Endometrium (tissue), 2 donors: ENCODE measurements around the gene PIRT.

Experiments
- FAIRE-seq: peaks from 2 replicates; lab custom pipeline; 2012; peaks lifted over from hg19 to GRCh38; lab: Jason Lieb, UNC
- donor health status: control.
- donor health status: control.

Gene PIRT

DNA sequence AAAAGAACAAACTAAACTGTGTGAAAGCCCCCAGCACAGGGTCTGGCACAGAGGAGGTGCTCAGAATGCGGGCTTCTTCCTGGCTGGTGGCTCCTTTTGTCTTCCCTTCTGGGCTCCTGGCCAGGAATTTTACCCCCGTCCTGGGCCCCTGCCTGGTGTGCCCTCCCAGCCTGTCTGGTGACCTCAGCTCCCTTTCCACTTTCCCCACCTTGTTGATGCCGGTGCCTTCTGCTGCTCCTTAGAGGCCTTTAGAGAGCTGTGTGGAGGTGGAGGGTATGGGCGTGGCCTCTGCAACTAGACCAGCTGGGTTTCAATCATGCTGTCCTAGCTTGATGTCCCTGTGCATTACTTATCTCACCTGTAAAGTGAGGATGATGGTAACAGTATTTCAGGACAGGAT, 16.8 kb downstream of the PIRT start:
- no peak for FAIRE-seq

DNA sequence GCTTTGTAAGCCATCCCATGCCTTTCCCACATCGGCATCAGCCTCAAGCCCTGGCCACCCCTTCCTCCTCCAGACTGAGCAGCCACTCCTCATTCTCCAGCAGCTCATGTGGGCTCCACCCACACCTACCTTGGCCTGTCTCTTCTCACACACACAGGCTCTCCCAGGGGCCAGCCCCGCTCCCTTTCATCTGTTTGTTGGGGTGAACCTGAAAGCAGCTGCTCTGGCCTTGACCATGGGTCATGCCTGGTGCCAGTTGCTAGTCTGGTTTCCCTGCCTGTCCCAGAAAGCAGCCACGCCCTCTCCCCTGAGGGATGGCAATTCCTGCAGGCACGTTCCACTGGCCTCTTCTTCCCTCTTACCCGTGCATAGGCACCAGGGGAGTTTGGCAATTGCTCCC, 22.6 kb downstream of the PIRT start:
- no peak for FAIRE-seq

DNA sequence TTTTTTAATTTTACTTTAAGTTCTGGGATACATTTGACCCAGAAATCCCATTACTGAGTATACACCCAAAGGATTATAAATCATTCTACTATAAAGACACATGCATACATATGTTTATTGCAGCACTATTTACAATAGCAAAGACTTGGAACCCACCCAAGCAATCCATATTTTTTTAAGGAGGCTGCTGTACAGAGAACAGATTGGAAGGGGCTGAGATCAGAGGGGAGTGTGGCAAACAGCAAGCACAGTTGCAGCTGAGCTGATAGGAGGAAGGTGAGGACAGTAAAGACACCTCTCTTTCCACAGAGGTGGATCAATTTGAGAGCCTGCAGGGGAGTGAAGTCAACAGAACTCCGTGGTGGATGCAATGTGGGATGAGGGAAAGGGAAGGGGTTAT, 23.8 kb downstream of the PIRT start:
- FAIRE-seq = no peak

DNA sequence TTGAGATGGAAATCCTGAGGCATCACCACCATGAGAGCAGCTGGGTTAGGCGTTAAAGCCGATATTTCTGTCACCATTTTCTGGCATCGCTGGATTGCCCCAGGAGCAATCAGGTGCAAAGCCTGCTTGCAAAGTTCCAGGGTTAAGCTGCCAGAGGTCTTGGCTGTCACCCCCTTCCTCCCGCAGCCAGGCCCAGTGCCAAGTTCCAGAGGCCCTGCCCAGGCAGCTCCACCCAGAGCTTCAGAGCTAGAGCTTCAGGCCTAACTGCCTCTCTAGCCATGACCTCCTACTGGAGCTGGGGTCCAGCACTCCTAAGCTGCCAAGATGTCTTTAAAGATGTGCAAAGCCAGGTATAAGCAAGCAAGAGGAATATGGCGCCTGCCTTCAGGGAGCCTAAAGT, 25.2 kb downstream of the PIRT start:
- no peak for FAIRE-seq

DNA sequence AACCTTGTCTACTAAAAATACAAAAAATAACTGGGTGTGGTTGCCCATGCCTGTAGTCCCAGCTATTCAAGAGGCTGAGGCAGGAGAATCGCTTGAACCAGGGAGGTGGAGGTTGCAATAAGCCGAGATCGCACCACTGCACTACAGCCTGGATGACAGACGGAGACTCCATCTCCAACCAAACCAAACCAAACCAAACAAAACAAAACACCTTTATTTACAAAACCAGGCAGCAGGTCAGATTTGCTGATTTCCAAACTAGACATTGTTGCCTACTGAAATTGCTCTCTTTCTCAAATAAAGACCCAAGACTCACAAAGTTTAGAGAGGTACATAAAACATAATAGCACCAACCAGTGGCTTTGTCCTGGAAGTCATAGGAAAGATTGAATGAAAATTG, 28.3 kb downstream of the PIRT start:
- FAIRE-seq = no peak

GRCh38 chr17:10807704-10808128, 30.2 kb downstream of the PIRT start:
- no peak for FAIRE-seq

- FAIRE-seq = no peak
These were observed 31.2 kb downstream of the PIRT start for GRCh38 chr17:10806545-10807262.

- no peak for FAIRE-seq
These were observed 32.0 kb downstream of the PIRT start for GRCh38 chr17:10805911-10806310.

DNA sequence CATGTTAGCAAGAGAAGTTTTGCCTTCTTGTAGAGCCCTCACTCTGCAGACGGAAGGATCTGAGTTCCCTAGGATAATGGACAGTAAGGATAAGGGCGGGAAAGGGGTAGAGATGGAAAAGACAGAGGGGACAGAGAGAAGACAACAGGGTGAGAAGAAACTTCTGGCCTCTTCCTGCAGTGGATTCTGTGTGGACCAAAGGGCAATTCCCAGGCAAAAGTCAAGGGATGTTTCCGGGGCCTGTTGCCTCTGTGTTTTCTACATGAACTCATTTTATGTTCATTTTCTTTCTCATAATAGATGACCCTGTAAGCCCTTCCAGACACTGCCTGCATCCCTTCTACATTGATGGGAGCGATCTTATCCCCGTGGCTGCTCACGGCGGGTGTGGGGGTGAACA, 33.3 kb downstream of the PIRT start:
- no peak for FAIRE-seq

GRCh38 chr17:10803830-10804475, 33.9 kb downstream of the PIRT start, which contains the start of gene TMEM238L:
Gene TMEM238L (minus strand): TSS chr17:10804099. CDS start chr17:10803963, 136 bp downstream.
- FAIRE-seq = no peak

- no peak for FAIRE-seq
These were observed 34.5 kb downstream of the PIRT start for GRCh38 chr17:10803350-10803749.

- FAIRE-seq = no peak
These were observed 35.2 kb downstream of the PIRT start for GRCh38 chr17:10802496-10803284.

DNA sequence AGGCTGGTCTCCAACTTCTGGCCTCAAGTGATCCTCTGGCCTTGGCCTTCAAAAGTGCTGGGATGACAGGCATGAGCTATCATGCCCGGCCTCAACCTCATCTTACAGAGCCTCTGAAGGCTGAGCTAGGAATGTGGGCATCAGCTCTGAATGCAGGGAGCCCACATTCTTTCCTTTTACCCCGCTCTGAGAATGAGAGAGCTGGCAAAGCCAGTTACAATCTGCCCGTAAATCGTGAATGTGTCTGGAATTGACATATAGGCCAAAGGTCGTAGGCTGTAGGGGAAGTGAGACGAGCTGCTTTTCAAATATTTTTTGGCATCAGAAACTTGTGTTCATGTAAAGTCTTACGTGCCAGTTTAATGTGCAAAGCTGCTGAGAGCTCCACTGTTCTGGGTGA, 38.5 kb downstream of the PIRT start:
- no peak for FAIRE-seq

DNA sequence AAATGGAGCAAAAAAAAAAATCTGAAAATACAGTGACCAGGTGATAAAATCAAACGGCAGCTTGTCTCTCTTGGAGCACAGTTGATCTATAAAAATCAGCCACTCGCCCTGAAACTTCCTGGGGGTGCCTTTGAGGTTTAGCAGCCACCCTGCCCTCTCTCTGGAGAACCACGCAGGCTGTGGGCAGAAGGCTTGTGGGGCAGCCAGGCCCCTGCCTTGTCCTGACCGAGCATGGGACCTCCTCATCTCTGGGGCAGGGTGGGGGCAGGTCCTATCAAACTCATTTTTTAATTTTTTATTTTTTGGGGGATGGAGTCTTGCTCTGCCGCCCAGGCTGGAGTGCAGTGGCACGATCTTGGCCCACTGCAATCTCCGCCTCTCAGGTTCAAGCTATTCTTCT, 39.0 kb downstream of the PIRT start:
- no peak for FAIRE-seq

DNA sequence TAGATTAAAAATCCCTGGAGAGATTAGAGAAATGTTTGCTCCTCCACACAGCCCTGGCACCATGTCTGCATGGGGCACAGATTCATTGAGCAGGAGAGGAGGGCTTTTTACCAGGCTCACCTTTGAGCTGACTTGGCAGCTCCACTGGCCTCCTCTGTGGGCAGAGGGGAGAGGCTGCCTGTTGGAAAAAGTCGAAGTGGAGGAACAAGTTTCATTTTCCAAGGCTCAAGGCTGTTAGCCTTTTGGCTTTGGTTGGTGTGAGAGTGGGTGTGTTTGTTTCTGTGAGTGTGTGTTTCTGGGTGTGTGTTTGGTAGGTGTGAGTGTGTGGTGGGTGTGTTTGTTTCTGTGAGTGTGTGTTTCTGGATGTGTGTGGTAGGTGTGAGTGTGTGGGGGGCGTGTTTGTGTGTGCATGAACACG, 39.5 kb downstream of the PIRT start:
- no peak for FAIRE-seq

DNA sequence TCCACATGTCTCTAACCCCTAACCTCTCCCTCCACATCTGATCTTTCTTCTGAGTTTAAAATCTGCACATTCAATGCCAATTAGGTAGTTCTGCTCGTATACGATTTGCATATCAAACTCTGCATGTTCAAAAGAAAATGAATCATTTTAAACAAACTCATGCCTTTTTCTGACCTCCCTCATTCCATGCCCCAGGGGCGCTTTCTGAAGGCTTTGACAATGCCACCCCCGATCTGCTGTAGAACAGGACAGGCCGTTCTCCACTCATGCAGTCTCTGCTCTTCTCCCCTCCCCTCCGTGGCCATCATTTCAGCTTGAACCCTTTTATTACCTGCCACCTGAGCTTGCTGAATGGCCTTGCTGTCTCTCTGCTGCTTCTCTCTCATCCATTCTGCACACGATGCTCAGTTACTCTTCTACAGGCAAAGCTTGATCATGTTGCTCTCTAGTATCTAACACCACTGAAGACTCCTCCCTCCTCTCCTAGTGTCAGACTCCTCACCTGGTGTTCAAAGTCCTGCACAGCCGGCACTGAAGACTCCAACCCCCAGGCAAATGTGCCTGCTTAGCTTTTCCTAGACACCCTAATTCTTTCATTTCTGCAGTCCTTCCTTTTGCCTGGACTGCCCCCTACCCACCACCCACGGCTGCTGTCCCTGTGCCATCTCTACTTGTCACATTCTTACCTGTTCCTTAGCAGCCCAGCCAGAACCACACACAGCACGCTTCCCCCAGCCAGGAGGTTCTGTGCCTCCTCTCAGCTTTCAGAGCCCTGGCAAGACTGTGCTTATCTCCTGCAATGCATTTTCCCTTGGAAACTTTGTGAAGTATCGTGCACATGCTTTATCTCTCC, 40.2 kb downstream of the PIRT start:
- FAIRE-seq = no peak

DNA sequence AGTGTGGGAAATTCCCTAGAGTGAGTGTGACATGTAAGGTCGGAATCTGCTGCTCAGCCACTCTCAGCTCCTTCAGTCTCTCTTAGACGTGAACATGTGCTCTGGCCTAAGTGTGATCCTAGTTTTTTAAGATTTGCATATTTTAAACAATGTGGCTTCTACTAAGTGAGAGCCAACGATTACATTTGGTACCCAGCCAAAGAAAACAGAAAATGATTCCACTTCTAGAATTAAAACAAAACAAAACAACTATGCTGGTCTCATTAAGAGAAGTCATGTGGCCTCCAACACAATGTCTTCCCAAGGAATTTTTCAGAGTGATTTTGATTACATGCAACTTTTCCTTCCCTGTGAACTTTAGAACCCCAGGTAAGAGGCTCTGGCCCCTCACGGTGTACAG, 44.1 kb downstream of the PIRT start:
- peak; percentile 97 for FAIRE-seq

- FAIRE-seq = no peak
These were observed 44.6 kb downstream of the PIRT start for GRCh38 chr17:10793256-10793655.

DNA sequence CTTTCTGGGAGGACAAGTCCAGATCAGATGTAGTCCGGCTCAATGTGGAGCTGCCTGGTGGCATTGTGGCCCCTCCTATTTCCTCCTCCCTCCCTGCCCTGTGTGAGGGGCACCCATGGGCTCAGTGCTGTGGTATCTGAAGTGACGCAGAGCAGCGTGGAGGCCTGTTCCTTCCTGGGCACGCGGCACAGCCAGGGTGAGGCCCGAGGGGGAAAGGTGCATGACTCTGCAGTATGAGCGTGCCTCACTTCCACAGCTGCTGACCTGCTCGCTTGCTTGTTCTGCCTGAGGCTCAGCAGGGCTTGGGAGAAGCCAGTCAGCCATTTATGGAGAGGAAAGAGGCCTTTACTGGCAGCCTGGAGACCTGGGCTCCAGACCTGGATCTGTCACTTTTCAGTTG, 45.7 kb downstream of the PIRT start:
- FAIRE-seq = no peak

DNA sequence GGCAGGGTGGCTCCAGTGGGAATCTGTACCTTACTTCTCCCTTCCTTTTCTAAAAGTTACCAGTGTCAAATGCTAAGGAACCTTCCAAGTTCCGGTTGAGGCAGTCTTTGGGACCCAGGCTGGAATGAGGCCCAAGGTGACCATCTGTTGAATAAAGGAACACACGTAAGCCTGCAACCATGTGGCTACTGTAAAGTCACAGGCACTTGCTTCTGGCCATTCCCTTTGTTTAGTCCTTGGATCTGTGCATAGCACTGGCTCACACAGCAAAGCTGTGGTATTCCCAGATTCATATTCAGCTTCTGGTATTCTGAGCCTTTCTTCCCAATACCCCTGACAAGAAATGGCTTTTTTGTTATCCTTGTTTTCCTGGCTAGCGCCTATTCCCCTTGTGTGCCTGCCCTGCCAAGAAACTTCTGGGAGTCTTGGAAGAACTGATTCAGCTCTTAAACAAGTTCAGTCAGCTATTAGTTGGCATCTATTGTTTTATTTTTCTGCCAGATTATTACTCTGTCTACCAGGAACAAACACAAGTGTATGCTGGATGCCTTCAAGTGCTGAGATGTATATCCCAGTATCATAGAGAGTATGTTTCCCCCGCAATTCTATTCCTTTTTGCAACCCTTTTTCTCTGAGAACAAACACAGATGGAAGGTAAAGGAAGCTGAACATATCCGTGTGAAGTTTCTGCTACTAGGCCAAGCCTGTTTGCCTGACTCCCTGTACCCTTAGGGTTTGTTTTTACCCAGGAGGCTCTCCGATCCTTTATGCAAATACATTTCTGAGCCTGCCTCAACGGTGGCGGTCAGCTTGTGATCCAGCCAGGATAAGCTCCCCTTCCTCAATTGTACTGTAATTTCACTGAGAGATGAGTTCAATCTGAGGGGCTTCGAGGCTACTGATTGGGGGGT, 47.1 kb downstream of the PIRT start:
- no peak for FAIRE-seq

DNA sequence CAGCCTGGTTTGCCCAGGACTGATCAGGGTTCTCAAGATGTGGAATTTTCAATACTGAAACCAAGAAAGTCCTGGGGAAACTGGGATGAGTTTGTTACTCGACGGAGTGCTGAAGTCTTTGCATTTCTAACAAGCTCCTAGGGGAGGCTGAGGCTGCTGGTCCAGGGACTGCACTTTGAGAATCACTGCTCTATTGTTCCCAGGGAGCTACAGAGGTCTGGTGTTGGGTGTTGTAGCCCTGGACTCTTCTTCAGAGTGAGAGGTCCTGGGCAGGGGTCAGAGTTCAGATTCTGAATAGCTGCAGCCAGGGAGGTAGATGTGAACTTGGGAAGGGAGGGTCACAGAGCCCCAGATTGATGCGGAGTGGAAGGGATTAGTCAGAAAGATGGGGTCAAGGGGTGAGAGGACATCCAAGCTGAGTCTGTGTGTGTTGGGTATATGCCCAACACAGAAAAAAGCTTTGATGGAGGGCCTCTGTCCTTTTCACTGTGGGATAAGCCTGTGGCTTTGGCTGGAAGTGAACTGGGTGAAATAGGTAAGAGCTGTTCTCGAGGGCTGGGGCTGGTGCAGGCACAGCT, 48.1 kb downstream of the PIRT start:
- FAIRE-seq = no peak
